Measurements from ENCODE around the gene ECHDC1.

ECHDC1 gene

DNA sequence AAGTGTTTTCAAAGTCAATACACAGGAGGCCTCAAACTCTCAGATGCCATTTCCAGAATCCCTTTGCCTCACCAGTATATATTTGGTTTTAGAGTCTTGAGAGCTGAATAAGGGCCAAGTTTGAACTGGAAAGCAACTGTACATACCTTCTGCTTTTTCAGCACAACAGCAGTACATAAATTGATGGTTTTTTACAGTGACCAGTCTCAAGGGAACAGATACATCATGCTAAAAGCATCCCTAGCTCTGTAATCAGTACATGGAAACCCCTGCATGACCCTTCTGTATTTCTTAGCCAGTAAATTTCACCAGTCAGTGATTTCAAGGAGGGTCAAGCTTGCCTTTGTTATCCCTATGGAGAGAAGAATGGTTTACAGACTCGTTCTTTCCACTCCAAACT is 40.6 kb upstream of the ECHDC1 start:
- peak; percentile 47 for DNase-seq (ENCODE audit: low read depth)
- TF ChIP-seq, protein P1, sequence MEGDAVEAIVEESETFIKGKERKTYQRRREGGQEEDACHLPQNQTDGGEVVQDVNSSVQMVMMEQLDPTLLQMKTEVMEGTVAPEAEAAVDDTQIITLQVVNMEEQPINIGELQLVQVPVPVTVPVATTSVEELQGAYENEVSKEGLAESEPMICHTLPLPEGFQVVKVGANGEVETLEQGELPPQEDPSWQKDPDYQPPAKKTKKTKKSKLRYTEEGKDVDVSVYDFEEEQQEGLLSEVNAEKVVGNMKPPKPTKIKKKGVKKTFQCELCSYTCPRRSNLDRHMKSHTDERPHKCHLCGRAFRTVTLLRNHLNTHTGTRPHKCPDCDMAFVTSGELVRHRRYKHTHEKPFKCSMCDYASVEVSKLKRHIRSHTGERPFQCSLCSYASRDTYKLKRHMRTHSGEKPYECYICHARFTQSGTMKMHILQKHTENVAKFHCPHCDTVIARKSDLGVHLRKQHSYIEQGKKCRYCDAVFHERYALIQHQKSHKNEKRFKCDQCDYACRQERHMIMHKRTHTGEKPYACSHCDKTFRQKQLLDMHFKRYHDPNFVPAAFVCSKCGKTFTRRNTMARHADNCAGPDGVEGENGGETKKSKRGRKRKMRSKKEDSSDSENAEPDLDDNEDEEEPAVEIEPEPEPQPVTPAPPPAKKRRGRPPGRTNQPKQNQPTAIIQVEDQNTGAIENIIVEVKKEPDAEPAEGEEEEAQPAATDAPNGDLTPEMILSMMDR (IDR thresholded peaks at IDR 0.05; ENCODE audit: low read length, missing control alignments): no peak
- no peak overlapping the region for H3K4me3 ChIP-seq (replicated peaks; ENCODE audit: low read depth, low read length)

DNA sequence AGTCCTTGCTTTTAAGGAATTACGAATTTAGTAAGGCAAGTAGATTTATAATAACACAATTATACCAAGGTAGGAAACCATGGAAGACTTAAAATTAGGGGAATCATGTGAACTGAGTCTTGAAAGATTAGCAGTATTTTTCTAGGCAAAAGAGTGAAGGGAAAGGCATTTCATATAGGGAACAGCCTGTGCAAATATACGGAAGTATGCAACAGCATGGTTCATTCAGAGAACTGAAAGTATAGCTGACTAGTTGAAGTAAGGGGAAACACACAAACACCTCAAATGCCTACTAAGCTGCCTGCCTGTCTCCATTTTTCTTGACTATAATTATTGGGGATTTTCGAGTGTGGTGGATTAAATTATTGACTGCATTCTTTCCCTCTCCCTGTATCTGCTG is 39.0 kb upstream of the ECHDC1 start:
- TF ChIP-seq, protein P1 (IDR thresholded peaks at IDR 0.05; ENCODE audit: low read length, missing control alignments): no peak
- no peak overlapping the region for H3K4me3 ChIP-seq (replicated peaks; ENCODE audit: low read depth, low read length)
- no peak for DNase-seq (ENCODE audit: low read depth)

DNA sequence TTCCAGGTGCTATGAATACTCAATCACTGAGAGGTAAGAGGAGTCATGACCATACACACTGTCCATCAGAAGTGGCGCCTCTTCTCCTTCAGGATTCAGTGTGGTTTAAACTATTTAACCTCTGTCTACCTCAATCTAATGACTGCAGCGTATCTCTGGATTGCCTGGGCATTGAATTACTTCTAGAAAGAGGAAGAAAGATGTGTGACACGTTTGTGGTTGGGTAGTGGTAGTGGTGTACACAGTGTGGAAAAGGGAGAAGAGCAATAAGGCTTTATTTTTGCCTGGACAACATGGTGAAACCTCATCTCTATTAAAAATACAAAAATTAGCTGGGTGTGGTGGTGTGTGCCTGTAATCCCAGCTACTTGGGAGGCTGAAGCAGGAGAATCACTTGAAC is 38.0 kb upstream of the ECHDC1 start:
- no peak for DNase-seq (ENCODE audit: low read depth)
- no peak overlapping the region for H3K4me3 ChIP-seq (replicated peaks; ENCODE audit: low read depth, low read length)
- TF ChIP-seq, protein P1 (IDR thresholded peaks at IDR 0.05; ENCODE audit: low read length, missing control alignments): no peak

DNA sequence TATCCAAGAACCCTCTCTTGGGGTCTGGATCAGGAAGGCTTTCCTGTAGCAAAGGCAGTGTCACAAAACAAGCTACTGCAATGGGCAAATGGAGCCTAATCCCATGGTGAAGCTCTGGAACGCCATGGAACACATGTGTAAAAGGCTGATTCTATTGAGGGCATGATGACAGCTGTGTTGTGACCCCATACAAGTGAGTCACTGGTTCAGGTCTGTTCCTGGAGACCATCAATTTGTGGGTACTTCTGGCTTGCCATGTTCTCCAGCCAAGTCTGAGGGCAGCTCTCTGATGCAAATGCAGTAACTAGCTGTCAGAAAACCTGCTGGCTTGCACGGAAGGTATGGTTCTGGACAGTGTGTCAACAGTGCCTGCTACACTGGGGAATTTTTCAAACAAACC is 33.3 kb upstream of the ECHDC1 start:
- H3K4me3 ChIP-seq (replicated peaks; ENCODE audit: low read depth, low read length): no peak overlapping the region
- TF ChIP-seq, protein P1 (IDR thresholded peaks at IDR 0.05; ENCODE audit: low read length, missing control alignments): no peak
- no peak for DNase-seq (ENCODE audit: low read depth)

DNA sequence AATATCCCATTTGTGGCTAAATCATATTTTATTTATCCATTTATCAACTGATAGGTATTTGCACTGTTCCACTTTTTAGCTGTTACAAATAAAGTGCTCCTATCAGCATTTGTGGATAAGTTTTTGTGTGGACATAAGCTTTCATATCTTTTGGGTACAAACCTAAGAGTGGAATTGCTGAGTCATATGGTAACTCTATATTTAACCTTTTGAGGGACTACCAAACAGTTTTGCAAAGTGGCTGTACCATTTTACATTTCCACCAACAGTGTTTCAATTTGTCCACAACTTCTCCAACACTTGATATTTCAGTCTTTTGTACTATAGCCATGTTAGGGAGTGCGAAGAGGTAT is 23.6 kb upstream of the ECHDC1 start:
- TF ChIP-seq, protein P1 (IDR thresholded peaks at IDR 0.05; ENCODE audit: low read length, missing control alignments): no peak
- DNase-seq (ENCODE audit: low read depth): no peak
- no peak overlapping the region for H3K4me3 ChIP-seq (replicated peaks; ENCODE audit: low read depth, low read length)

DNA sequence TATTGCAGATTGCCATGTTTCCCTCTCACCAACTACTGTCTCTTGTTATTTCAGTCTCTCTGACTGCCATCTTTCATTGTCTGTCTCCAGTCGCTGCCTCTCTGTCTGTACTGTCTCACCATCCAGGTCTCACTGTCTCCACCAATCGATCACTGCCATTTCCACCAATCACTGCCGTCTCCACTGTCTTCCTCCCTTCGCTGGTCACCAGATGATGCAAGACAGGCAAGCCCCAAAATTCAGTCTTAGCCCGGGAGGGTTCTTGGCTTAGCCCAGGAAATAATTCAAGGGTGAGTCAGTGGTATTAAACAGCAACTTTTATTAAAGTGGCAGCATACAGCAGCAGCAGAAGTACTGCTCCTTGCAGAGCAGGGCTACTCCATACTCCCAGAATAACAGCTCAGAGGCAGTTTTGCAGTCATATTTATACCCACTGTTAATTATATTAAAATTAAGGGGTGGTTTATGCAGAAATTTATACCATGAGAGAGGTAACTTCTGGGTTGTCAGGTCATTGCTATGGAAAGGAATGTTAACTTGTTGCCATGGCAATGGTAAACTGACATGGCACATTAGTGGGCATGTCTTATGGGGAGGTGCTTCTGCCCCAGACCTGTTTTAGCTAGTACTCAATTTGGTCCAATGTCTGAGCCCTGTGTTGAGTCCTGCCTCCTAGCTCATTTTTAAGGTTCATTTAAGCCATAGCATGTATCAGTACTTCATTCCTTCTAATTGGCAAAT is 23.0 kb upstream of the ECHDC1 start:
- peak; percentile 98 for DNase-seq (ENCODE audit: low read depth)
- TF ChIP-seq, protein P1 (IDR thresholded peaks at IDR 0.05; ENCODE audit: low read length, missing control alignments): no peak
- H3K4me3 ChIP-seq (replicated peaks; ENCODE audit: low read depth, low read length): no peak overlapping the region

DNA sequence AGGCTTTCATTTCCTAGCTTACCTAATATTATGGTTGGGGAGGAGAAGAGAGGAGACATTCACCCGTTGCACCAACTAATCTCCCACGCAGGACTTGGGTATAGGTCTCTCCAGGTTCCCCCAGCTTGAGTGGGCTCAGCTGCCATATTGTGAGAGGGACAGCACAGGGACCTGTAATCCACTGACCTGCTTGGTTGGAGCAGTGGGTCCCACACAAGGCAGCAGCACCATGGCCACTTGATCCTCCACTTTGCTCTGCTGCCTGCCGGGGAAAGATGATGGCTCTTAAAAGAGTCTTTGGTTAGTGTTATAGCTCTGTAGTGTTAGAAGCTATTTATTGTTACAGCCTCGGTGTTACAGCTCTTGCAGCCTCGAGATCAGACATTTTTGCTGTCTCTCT is 22.5 kb upstream of the ECHDC1 start:
- no peak overlapping the region for H3K4me3 ChIP-seq (replicated peaks; ENCODE audit: low read depth, low read length)
- TF ChIP-seq, protein P1 (IDR thresholded peaks at IDR 0.05; ENCODE audit: low read length, missing control alignments): no peak

More for the DNA sequence above, 22.5 kb upstream of the ECHDC1 start:
- DNase-seq (ENCODE audit: low read depth): no peak

All from fibroblast of pulmonary artery (primary cell).